HL-60 (cell line): ENCODE data around the gene ATP10B.
A peak's percentile ranks its signal among the peaks of the same experiment; 100 is the strongest.

Experiments
- CTCF ChIP-seq: IDR thresholded peaks from one replicate; pipeline ENCODE4 v1.5.1; 2011; ENCODE audit warnings: low read length, control low read depth, inconsistent platforms; ENCODE audit not compliant: insufficient read depth
- GABPA ChIP-seq: IDR thresholded peaks from 2 replicates; pipeline ENCODE4 v1.6.1; 2012; ENCODE audit warnings: low read depth
- POLR2AphosphoS5 ChIP-seq: IDR thresholded peaks from 2 replicates; pipeline ENCODE4 v1.6.1; 2012; ENCODE audit warnings: low read depth
- REST ChIP-seq: IDR thresholded peaks from 2 replicates; pipeline ENCODE4 v1.6.1; 2012; ENCODE audit warnings: low read depth; ENCODE audit not compliant: insufficient replicate concordance
- SPI1 ChIP-seq: IDR thresholded peaks from 2 replicates; pipeline ENCODE4 v1.6.1; 2012; ENCODE audit warnings: low read depth, mild to moderate bottlenecking, borderline replicate concordance

DNA sequence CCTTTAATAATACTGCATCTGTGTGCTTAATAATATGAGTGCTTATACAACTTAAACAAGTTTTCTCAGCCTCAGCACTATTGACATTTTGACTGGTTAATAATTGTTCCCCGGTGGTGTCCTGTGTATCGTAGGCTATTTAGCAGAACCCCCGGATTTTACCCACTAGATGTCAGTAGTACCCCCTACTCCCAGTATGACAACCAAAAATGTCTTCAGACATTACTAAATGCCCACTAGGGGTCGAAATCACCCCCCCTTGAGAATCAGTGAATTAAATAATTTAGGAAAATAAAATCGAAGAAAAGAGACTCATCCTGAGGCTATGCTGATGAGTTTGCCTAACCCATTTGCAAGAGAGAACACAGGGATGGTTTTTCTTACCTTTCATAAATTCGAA lies 166.3 kb downstream of the ATP10B start:
- TF ChIP-seq GABPA (no peak), CTCF (peak; percentile 32), POLR2AphosphoS5 (no peak), SPI1 (no peak), REST (no peak)
